ENCODE data around the gene CAMTA1.
"Not testable (repeated sequence)": the region's sequence is repeated elsewhere in the genome, so short reads cannot be mapped to it uniquely, and the experiment has no call there.

CAMTA1 gene

DNA sequence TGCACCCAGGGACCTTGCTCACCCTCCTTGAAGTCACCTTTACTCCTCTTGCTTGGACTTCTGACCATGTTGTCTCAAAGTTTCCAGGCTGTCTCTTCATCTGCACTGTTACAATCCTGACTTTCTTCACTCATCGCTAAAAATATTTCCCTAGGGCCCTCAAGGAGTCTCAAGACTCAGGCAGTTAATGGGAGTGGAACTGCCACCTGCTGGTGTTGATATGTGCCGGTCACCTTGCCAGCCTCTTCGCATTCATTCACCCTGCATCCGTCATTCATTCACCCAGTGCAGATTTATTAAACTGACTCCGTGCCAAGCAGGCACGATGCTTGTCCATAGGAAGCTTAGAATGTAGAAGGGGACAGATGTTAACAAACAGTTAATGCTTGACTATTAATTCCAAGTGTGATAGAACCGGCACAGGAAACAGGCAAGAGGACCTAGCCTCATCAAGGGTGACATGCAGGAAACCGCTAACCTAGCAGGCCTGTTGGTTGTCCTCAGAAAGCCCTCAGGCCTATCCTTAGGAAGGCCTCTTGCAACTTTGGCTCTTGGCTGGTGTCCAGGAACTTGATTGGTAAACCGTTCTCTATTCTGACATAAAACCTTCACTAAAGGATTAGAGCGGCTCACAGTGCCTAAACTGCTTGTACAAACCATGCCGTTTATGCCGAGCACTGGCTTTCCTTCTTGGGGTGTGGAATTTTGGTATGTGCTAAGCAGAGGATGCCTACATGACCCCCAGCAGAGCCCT, 342.2 kb downstream of the CAMTA1 start:
- H3K9ac ChIP-seq, result peak overlapping the region in 8 of 11 experiments; percentile 13 to 51 (median 38); a peak in 12 of 22 replicates
- H3K4me2 ChIP-seq, result peak overlapping the region; percentile 59 to 88 (median 74)
- no peaks in the 10 kb centered on the region for H4K20me1 ChIP-seq
- peaks cover 12 to 39% (median 25%) of the 10 kb centered on the region in 10 experiments for H3K4me1 ChIP-seq
- no peaks in the 10 kb centered on the region for H3K36me3 ChIP-seq
- H3K27ac ChIP-seq, result peak overlapping the region in 8 of 11 experiments; percentile 54 to 72 (median 63); a peak in 16 of 22 replicates
- H3K4me3 ChIP-seq, result peak overlapping the region in 1 of 10 experiments; percentile 8; a peak in 3 of 20 replicates
- TF ChIP-seq Cebpa-rat (IDR thresholded peaks at IDR 0.05), result peak in 1 of 11 experiments; percentile 40; a peak in 1 of 22 replicates
- H3K27me3 ChIP-seq, result no peaks in the 10 kb centered on the region
- H3K9me3 ChIP-seq (replicated peaks in 1 of 11), result no peaks in the 10 kb centered on the region; a peak in 1 of 22 replicates

DNA sequence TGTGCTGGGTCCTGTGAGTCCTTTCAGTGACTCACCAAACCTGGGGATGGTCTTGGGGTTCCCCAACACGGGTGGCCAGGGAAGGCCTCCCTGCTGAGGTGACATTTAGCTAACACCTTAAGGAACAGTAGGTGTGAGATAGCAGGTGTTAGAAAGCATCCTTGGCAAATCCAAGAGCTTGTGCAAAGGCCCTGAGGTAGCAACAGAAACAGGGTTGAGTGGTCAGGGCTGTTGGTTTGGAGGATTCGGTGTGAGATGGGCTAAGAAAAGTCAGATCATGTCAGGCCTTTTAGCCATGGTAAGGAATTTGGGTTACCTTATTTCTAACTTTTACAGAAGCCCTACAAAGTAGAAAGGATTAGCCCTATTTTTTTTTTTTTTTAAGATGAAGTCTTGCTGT, 343.0 kb downstream of the CAMTA1 start:
- H3K4me1 ChIP-seq, result peaks cover 12 to 39% (median 25%) of the 10 kb centered on the region in 10 experiments
- H3K36me3 ChIP-seq, result no peaks in the 10 kb centered on the region
- peak overlapping the region in 7 of 11 experiments; percentile 13 to 51 (median 37); a peak in 10 of 22 replicates for H3K9ac ChIP-seq
- H4K20me1 ChIP-seq, result no peaks in the 10 kb centered on the region
- TF ChIP-seq Cebpa-rat (IDR thresholded peaks at IDR 0.05), result no peak
- no peaks in the 10 kb centered on the region for H3K27me3 ChIP-seq
- peak overlapping the region; percentile 59 to 88 (median 74) for H3K4me2 ChIP-seq
- peak overlapping the region in 1 of 10 experiments; percentile 8; a peak in 1 of 20 replicates for H3K4me3 ChIP-seq
- H3K9me3 ChIP-seq (replicated peaks in 1 of 11), result no peaks in the 10 kb centered on the region; a peak in 1 of 22 replicates
- H3K27ac ChIP-seq, result peak overlapping the region in 8 of 11 experiments; percentile 54 to 72 (median 63); a peak in 16 of 22 replicates

DNA sequence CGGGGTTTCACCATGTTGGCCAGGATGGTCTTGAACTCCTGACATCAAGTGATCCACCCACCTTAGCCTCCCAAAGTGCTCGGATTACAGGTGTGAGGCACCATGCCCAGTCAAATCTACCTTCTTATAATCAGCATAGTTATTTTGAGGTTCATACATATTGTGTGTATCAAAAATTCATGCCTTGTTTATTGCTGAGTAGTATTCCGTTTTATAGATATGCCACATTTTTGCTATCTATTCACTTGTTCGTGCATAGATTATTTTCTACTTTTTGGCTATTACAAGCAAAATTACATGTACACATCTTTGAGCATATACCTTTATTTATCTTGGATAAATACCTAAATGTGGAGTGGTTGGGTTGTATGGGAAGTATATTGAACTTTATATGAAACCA, 344.9 kb downstream of the CAMTA1 start:
- Histone ChIP-seq H3K4me1 (peaks cover 12 to 39% (median 25%) of the 10 kb centered on the region in 10 experiments), H3K36me3 (no peaks in the 10 kb centered on the region), H3K4me2 (no peak overlapping the region), H3K9ac (no peak overlapping the region), H3K9me3 (replicated peaks in 1 of 11) (no peaks in the 10 kb centered on the region; a peak in 1 of 22 replicates), H3K4me3 (no peak overlapping the region), H4K20me1 (no peaks in the 10 kb centered on the region), H3K27me3 (no peaks in the 10 kb centered on the region), H3K27ac (no peak overlapping the region)
- no peak for TF ChIP-seq Cebpa-rat (IDR thresholded peaks at IDR 0.05)

DNA sequence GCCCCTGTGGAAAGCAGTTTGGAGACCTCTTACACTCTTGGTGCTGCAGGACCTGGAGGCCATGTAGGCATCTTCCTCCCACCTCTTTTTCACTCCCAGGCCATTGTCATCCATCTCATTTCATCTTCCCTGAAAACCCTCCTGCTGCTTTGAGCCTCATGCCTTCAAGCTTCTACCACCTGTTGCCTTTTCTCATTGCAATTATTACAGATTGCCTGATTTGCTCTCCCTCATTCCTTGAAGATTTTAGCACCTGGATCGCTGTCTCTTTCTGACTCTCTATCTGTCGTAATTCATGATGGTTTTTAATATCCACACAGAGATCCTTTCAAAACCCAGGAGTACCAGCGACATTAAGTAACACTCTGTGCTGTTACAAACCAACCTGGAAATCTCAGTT, 350.2 kb downstream of the CAMTA1 start:
- Histone ChIP-seq H3K9me3 (replicated peaks in 1 of 11) (no peaks in the 10 kb centered on the region), H3K27me3 (no peaks in the 10 kb centered on the region), H3K9ac (no peak overlapping the region), H3K4me1 (peaks cover 0 to 6% (median 0%) of the 10 kb centered on the region in 10 experiments; a peak in 3 of 20 replicates), H3K27ac (no peak overlapping the region), H3K36me3 (no peaks in the 10 kb centered on the region), H4K20me1 (no peaks in the 10 kb centered on the region), H3K4me3 (no peak overlapping the region), H3K4me2 (no peak overlapping the region)
- TF ChIP-seq Cebpa-rat (IDR thresholded peaks at IDR 0.05), result no peak

DNA sequence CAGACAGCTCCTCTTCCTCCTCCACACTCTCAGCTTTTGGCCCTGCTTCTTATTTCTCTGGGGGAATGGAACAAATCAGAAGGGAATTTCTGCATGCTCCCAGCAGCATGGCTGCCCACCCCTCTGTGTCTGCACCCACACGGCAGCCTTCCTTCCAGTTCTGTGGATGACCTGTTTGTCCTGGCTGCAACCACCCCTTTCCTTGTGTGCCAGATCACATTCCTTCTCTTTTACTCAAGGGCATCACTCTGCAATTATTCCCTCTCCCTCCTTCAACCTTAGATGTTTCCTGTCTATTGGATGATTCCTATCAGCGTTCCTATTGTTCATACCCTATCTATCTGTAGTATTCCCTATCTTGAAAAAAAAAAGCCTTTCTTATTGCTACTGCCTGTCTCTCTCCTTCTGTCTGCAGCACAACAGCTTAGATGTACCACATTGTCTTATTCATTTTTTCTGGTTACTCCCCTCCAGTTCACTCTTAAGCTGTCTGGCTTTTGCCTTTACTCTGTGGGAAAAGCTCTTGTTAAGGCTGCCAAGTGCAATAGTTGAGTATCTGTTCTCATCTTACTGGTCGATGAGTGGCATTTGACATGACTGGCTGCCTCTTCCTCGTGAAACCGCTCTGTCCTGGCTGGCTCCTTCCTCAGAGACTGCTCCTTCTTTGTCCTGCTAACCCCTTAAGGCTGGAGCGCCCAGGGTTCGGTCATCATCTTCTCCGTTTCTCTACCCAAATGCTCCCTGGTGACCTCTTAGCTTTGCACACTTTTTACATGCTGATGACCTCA, 351.1 kb downstream of the CAMTA1 start:
- Histone ChIP-seq H3K36me3 (no peaks in the 10 kb centered on the region), H3K4me2 (no peak overlapping the region), H3K9ac (no peak overlapping the region), H3K4me1 (peaks cover 0 to 8% (median 0%) of the 10 kb centered on the region in 10 experiments; a peak in 3 of 20 replicates), H3K27ac (no peak overlapping the region), H3K9me3 (replicated peaks in 1 of 11) (no peaks in the 10 kb centered on the region), H4K20me1 (no peaks in the 10 kb centered on the region), H3K27me3 (no peaks in the 10 kb centered on the region), H3K4me3 (no peak overlapping the region)
- no peak for TF ChIP-seq Cebpa-rat (IDR thresholded peaks at IDR 0.05)

DNA sequence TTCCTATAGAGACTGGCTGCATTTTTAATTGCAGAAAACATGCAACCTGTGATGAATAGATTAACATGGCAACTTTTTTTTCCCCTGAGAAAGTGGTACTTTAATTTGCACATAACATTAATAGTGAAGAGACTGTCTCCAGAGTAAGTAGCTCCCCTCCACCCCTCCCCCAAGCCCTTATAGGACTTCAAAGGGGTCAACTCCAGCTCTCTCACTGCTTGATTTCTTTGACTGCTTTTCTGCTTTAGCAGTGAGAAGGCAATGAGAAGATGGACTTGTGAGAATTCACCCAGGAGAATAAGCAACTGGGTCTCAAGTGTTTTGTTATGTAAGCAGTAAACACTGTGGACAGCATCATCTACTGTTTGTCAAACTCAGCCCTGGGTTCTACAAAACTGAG, 355.0 kb downstream of the CAMTA1 start:
- 0 out of 22 replicates have a peak, but pooled peaks cover 0 to 4% (median 0%) of the 10 kb centered on the region in 11 experiments for H4K20me1 ChIP-seq
- no peaks in the 10 kb centered on the region for H3K27me3 ChIP-seq
- no peak overlapping the region for H3K4me3 ChIP-seq

DNA sequence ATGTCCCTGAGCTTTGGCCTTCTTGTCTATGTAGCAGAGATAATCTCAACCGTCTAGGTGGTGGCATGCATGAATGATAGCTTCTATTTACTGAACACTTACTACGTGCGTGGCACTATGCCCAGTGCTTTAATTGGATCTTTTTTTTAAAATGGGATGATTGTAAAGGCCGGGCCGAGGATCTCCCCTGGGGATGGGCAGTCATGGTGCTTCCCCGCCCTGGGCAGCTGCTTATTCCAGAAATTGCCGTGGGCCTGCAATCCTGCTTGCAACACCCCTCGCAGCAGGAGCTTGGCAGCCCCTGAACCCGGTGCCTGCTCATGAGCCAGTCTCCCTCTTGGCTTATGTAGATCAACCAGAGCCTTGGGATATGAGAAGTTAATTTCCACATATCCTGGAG, 360.7 kb downstream of the CAMTA1 start:
- peaks cover 0 to 20% (median 0%) of the 10 kb centered on the region in 11 experiments; a peak in 4 of 22 replicates for H3K27me3 ChIP-seq
- no peaks in the 10 kb centered on the region for H3K9me3 ChIP-seq (replicated peaks in 1 of 11)
- H3K36me3 ChIP-seq, result no peaks in the 10 kb centered on the region
- H3K9ac ChIP-seq, result no peak overlapping the region
- H4K20me1 ChIP-seq, result peaks cover 0 to 18% (median 0%) of the 10 kb centered on the region in 11 experiments; a peak in 2 of 22 replicates
- H3K4me1 ChIP-seq, result peaks cover 21 to 50% (median 46%) of the 10 kb centered on the region in 10 experiments
- no peak for TF ChIP-seq Cebpa-rat (IDR thresholded peaks at IDR 0.05)
- no peak overlapping the region; a peak in 1 of 22 replicates for H3K27ac ChIP-seq
- H3K4me2 ChIP-seq, result peak overlapping the region in 10 of 11 experiments; percentile 32 to 70 (median 59); a peak in 19 of 22 replicates
- H3K4me3 ChIP-seq, result no peak overlapping the region

More for the DNA sequence above, 355.0 kb downstream of the CAMTA1 start:
- Histone ChIP-seq H3K9ac (no peak overlapping the region), H3K9me3 (replicated peaks in 1 of 11) (no peaks in the 10 kb centered on the region), H3K27ac (no peak overlapping the region), H3K4me1 (peaks cover 0 to 14% (median 5%) of the 10 kb centered on the region in 10 experiments; a peak in 16 of 20 replicates), H3K36me3 (no peaks in the 10 kb centered on the region), H3K4me2 (no peak overlapping the region)
- no peak for TF ChIP-seq Cebpa-rat (IDR thresholded peaks at IDR 0.05)

DNA sequence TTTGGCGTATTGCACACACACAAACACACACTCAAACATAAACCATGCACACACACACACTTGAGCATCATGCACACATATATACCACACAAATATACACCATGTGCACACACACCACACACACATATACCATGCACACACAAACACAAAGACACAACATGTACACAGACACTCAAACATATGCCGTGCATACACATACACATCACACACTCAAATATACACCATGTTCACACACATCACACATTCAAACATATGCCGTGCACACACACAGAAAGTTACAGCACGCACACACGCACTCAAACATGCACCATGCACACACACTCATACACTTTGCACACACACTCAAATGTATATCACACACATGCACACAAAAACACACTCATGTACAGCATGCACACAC, 361.5 kb downstream of the CAMTA1 start:
- Histone ChIP-seq H4K20me1 (peaks cover 0 to 18% (median 0%) of the 10 kb centered on the region in 11 experiments; a peak in 4 of 22 replicates), H3K4me3 (no peak overlapping the region), H3K4me2 (peak overlapping the region in 8 of 11 experiments; percentile 49 to 70 (median 61); a peak in 15 of 22 replicates), H3K36me3 (no peaks in the 10 kb centered on the region), H3K27me3 (peaks cover 0 to 28% (median 0%) of the 10 kb centered on the region in 11 experiments; a peak in 6 of 22 replicates), H3K9me3 (replicated peaks in 1 of 11) (no peaks in the 10 kb centered on the region), H3K4me1 (peaks cover 28 to 57% (median 53%) of the 10 kb centered on the region in 10 experiments), H3K9ac (no peak overlapping the region), H3K27ac (no peak overlapping the region)
- no peak for TF ChIP-seq Cebpa-rat (IDR thresholded peaks at IDR 0.05)

DNA sequence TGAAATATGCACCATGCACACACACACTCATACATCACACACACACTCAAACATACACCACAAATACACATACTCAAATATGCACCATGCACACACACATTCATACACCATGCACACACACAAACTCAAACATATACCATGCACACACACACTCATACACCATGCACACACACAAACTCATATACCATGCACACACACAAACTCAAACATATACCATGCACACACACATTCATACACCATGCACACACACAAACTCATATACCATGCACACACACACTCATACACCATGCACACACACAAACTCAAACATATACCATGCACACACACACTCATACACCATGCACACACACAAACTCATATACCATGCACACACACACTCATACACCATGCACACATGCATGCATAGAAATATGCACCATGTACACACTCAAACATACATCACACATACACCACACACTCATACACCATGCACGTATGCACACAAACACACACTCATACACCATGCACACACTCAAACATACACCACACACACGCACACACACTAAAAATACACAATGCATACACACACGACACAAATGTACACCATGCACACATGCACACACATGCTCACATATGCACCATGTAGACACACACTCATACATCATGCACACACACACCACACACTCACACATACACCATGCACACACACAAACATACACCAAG, 362.5 kb downstream of the CAMTA1 start:
- not testable (repeated sequence) for H3K36me3 ChIP-seq; H3K4me3 ChIP-seq; H3K27ac ChIP-seq; H3K9ac ChIP-seq; H3K4me2 ChIP-seq; H3K9me3 ChIP-seq (replicated peaks in 1 of 11)
- peaks cover 0 to 34% (median 0%) of the 10 kb centered on the region in 11 experiments; a peak in 11 of 22 replicates for H3K27me3 ChIP-seq
- H4K20me1 ChIP-seq, result peaks cover 0 to 18% (median 0%) of the 10 kb centered on the region in 11 experiments; a peak in 4 of 22 replicates
- peaks cover 28 to 67% (median 63%) of the 10 kb centered on the region in 10 experiments for H3K4me1 ChIP-seq

Measured in BLaER1 treated with 17β-estradiol and CSF1 and Interleukin-3, amounts not matched to agents 10 nM and 100 nM (cell line).